IPS-11a (cell line): Measurements from ENCODE around the gene PDZD8.

ENCODE experiments used
- H3K4me3 ChIP-seq: one replicate; pipeline ENCODE4 v1.5.1; 2013; ENCODE audit warnings: low read depth, low read length, control low read depth

The PDZD8 gene

DNA sequence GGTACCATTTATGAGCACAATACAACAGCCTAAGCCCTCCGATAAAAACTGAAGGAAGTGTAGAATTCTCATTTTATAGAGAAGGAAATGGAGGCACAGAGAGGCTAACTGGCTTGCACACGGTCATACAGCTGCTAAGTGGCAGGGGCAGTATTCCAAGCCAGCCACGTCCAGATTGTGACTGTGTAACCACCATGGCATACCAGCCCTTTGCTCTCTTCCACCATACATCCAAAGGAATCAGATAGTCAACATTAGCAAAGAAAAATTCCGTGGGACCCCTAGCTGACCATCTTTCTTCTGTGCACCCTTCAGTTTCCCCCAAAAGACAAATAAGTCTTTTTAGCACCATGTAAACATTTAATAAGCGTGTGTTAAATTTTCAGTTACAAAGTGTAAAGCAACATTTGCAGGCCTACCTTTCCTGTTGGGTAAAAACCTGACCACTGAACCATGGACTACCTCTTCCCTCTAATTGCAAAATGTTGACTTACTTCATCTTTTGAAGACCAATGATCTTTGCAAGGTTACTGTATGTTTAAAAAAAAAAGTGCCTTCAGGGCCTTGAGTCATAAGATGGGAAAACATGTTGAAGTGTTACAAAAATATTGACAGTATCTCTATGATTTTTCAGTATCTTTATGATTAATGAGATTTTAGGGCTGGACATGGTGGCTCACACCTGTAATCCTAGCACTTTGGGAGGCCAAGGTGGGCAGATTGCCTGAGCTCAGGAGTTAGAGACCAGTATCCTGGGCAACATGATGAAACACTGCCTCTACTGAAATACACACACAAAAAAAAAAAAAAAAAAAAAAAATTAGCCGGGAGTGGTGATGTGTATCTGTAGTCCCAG lies 24.3 kb upstream of the PDZD8 start:
- no peak overlapping the region for H3K4me3 ChIP-seq

GRCh38 chr10:117398029-117398428 lies 22.8 kb upstream of the PDZD8 start:
- H3K4me3 ChIP-seq: no peak overlapping the region

GRCh38 chr10:117391436-117392205 lies 16.4 kb upstream of the PDZD8 start:
- no peak overlapping the region for H3K4me3 ChIP-seq

- H3K4me3 ChIP-seq: no peak overlapping the region
Measured at GRCh38 chr10:117390420-117390819, 15.2 kb upstream of the PDZD8 start.

- H3K4me3 ChIP-seq: no peak overlapping the region
Measured at GRCh38 chr10:117386805-117387204, 11.6 kb upstream of the PDZD8 start.

- no peak overlapping the region for H3K4me3 ChIP-seq
Measured at GRCh38 chr10:117382861-117383260, 7.6 kb upstream of the PDZD8 start.

GRCh38 chr10:117374506-117375359 lies 507 bp downstream of the PDZD8 start:
- peak overlapping the region; percentile 78 for H3K4me3 ChIP-seq

GRCh38 chr10:117373823-117374505 lies 1.3 kb downstream of the PDZD8 start:
- H3K4me3 ChIP-seq: peak overlapping the region; percentile 78

DNA sequence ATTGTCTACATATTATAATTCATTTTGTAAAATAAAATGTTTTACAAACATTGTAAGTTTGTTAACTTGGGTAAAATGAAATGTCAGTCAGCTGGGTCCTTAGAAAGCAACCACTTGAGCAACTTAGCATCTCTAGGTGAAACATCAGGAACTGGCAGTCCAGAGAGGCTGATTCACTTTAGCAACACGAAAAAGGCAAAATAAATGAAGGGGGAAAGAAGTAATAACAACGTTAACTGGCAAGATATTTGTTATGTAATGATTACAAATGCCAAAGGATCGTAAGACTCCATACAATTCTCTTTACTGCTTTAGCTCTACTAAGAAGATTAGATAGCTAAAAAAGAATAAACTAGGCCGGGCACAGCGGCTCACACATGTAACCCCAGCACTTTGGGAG lies 5.0 kb downstream of the PDZD8 start:
- H3K4me3 ChIP-seq: no peak overlapping the region

DNA sequence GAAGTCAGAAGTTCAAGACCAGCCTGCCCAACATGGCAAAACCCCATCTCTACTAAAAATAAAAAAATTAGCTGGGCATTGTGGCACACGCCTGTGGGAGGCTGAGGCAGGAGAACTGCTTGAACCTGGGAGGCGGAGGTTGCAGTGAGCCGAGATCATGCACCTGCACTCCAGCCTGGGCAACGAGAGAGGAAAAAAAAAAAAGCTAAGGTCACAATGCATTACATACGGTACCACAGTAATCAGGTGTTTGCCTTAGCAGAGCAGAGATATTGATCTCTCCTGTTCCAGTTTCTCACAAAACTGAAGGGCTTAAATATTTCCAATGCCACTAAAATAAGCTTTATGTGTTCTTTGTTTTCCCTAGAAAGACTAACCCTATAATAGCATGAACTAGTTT lies 7.5 kb downstream of the PDZD8 start:
- H3K4me3 ChIP-seq: no peak overlapping the region

DNA sequence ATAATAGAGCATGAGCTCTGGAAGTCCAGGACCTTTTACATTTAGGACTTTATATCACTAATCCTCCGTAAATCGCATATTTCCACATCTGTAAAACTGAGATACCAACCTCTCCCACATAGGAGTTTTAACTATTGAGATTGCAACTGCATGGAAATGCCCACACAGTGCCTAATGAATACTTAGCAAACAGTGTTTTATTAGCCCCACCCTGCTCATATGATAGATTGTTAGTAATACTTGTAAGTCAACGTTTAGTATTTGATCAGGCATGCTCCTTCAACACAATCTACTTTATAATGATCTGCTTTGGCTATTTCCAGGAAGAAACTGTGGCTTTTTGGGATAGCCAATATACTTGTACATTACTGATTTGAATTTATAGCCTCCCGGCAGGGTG lies 8.5 kb downstream of the PDZD8 start:
- H3K4me3 ChIP-seq: no peak overlapping the region

- no peak overlapping the region for H3K4me3 ChIP-seq
Measured at GRCh38 chr10:117365612-117366011, 9.6 kb downstream of the PDZD8 start.

DNA sequence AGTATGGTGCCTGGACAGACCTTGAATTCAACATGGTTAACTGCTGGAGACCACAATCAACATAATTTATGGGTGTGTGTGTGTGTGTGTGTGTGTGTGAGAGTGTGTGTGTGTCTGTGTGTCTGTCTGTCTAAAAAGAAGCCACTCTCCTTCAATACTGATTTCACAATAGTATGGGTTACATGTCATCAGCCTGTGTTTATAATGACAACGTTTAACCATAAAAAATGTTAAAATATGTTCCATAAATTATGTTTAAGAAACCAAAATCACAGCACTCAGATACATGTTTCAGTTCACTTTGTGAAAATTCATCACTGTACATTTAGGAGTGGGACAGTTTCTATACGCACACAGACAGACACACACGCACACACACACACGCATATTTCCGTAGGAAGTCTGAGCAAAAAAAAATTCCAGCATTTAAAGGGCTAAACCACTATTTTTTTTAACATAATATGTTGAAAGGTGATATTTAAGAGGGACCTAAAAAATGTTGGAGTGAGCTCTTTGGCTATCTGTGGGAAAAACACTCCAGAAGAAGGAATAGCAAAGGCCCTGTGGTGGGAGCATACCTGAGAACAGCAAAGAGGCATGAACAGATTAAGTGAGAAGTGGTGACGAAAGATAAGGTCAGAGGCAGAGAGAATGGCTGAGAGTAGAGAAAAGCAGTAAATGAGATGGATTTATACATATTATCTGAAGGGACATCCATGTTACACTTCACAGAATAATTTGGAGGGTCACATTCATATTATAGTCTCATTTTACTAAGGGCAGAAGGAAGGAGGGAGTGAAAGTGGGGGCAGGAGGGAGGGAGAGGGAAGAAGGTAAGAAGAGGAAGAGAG lies 10.9 kb downstream of the PDZD8 start:
- H3K4me3 ChIP-seq: no peak overlapping the region

DNA sequence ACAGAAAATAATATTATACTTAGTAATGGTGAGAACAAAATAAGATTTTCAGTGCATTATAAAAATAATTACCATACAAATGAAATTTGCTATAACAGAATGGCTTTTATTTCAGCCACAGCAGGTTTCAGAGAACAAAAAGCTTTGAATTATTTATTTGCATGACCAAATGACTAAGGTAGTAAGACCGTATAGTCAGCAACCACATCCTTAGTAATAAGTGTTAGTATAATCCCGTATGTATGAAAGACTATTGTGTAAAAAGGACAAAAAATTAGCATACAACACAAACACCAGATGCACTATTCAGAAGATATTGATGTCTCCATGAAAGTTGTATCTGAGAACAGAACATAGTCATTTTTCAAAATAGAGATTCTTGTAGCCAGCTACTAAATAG lies 12.2 kb downstream of the PDZD8 start:
- no peak overlapping the region for H3K4me3 ChIP-seq

DNA sequence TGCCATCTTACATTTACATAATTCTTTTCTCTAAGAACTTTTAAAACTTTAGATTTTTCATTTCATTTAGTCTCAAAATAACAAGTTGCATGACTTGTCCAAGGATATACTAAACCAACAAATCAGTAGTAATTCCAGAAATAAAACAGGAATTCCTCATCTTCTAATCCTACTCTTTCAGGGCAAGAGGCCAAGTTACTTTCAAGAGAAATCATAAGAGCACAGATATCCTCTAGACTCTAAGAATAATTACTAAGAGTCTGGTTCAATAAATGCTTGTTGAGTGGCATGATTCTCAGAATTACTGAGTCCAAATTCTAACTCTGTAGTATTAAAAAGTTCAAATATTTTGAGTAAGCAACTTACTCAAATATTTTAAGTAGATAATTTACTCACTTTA lies 12.9 kb downstream of the PDZD8 start:
- no peak overlapping the region for H3K4me3 ChIP-seq

GRCh38 chr10:117360994-117361667 lies 14.1 kb downstream of the PDZD8 start:
- H3K4me3 ChIP-seq: no peak overlapping the region

- no peak overlapping the region for H3K4me3 ChIP-seq
Measured at GRCh38 chr10:117360016-117360415, 15.2 kb downstream of the PDZD8 start.

GRCh38 chr10:117355072-117355471 lies 20.2 kb downstream of the PDZD8 start:
- no peak overlapping the region for H3K4me3 ChIP-seq

DNA sequence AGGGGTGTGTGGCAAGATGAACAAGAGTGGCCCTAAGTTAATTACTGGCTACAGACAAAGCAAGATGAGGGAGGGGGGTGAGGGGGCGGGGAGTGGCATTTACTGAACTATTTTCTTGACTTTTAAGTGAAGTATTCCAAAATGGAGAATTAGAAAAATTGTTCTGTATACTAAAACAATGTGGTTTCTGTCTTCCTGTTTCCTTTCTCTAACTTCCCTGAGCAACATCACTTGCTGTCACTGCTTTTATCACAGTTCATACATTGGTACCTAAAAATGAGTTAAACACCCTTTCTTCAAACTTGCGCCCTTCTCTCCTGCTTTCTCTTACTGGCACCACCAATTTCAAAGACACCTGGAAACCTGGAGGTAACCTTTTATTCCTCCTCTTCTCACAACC lies 21.6 kb downstream of the PDZD8 start:
- H3K4me3 ChIP-seq: no peak overlapping the region
